Trophoblast cell (in vitro differentiated cells and primary cell): Measurements from ENCODE around the gene RBMX2.
"Not testable (repeated sequence)": the region's sequence is repeated elsewhere in the genome, so short reads cannot be mapped to it uniquely, and the experiment has no call there.

Source experiments
- DNase-seq, 2 donors: peaks; one replicate each; pipeline ENCODE4 v3.0.0-alpha.2; 2016
- H2AFZ ChIP-seq: 2 replicates; pipeline ENCODE4 v1.6.1; 2013; ENCODE audit warnings: low read length, moderate library complexity, mild to moderate bottlenecking; ENCODE audit not compliant: insufficient read depth, poor library complexity
- H2AK5ac ChIP-seq: 2 replicates; pipeline ENCODE4 v1.6.1; 2013; ENCODE audit warnings: mild to moderate bottlenecking, low read length
- H2BK120ac ChIP-seq: 2 replicates; pipeline ENCODE4 v1.6.1; 2013; ENCODE audit warnings: low read length, mild to moderate bottlenecking, moderate library complexity; ENCODE audit not compliant: insufficient read depth, poor library complexity
- H2BK12ac ChIP-seq: 2 replicates; pipeline ENCODE4 v1.6.1; 2013; ENCODE audit warnings: mild to moderate bottlenecking, low read length, moderate library complexity
- H2BK5ac ChIP-seq: 2 replicates; pipeline ENCODE4 v1.6.1; 2013; ENCODE audit warnings: low read length, low read depth, moderate library complexity, mild to moderate bottlenecking; ENCODE audit not compliant: poor library complexity
- H3K14ac ChIP-seq: 2 replicates; pipeline ENCODE4 v1.6.1; 2013; ENCODE audit warnings: mild to moderate bottlenecking, low read length
- H3K18ac ChIP-seq: 2 replicates; pipeline ENCODE4 v1.6.1; 2013; ENCODE audit warnings: mild to moderate bottlenecking, low read length
- H3K23ac ChIP-seq: 2 replicates; pipeline ENCODE4 v1.6.1; 2013; ENCODE audit warnings: low read length
- H3K27ac ChIP-seq: 2 replicates; pipeline ENCODE4 v1.5.1; 2013; ENCODE audit warnings: low read depth, mild to moderate bottlenecking, inconsistent platforms, low read length, moderate library complexity
- H3K27me3 ChIP-seq: 2 replicates; pipeline ENCODE4 v1.6.1; 2013; ENCODE audit warnings: inconsistent platforms, mild to moderate bottlenecking, low read length, moderate library complexity; ENCODE audit not compliant: insufficient read depth
- H3K36me3 ChIP-seq, 2 experiments: 1 replicate in 1 of 2; 2 replicates in 1 of 2; pipeline ENCODE4 v1.6.1; 2013; ENCODE audit warnings: low read length in 2 of 2, mild to moderate bottlenecking in 2 of 2, moderate library complexity in 1 of 2; ENCODE audit not compliant: insufficient read depth in 2 of 2, control insufficient read depth in 1 of 2
- H3K4ac ChIP-seq: 2 replicates; pipeline ENCODE4 v1.6.1; 2013; ENCODE audit warnings: low read depth, mild to moderate bottlenecking, low read length, moderate library complexity
- H3K4me1 ChIP-seq, 2 experiments: 1 replicate in 1 of 2; 2 replicates in 1 of 2; pipeline ENCODE4 v1.6.1; 2013; ENCODE audit warnings: low read length in 2 of 2, mild to moderate bottlenecking in 2 of 2, moderate library complexity in 1 of 2; ENCODE audit not compliant: insufficient read depth in 2 of 2, control insufficient read depth in 1 of 2
- H3K4me2 ChIP-seq: 2 replicates; pipeline ENCODE4 v1.6.1; 2013; ENCODE audit warnings: inconsistent platforms, mild to moderate bottlenecking, low read length, moderate library complexity
- H3K4me3 ChIP-seq: 2 replicates; pipeline ENCODE4 v1.5.1; 2013; ENCODE audit warnings: mild to moderate bottlenecking, low read depth, low read length, inconsistent platforms
- H3K79me1 ChIP-seq: one replicate; pipeline ENCODE4 v1.6.1; 2013; ENCODE audit warnings: low read length
- H3K79me2 ChIP-seq: 2 replicates; pipeline ENCODE4 v1.6.1; 2013; ENCODE audit warnings: low read length, mild to moderate bottlenecking; ENCODE audit not compliant: control insufficient read depth, insufficient read depth, poor library complexity
- H3K9ac ChIP-seq: 2 replicates; pipeline ENCODE4 v1.6.1; 2013; ENCODE audit warnings: mild to moderate bottlenecking, low read length
- H3K9me3 ChIP-seq: 2 replicates; pipeline ENCODE4 v1.6.1; 2013; ENCODE audit warnings: low read depth, mild to moderate bottlenecking, control low read depth, inconsistent platforms, low read length; ENCODE audit not compliant: insufficient read depth
- H4K12ac ChIP-seq: 2 replicates; pipeline ENCODE4 v1.6.1; 2013; ENCODE audit warnings: low read depth, mild to moderate bottlenecking, low read length, moderate library complexity
- H4K8ac ChIP-seq: 2 replicates; pipeline ENCODE4 v1.6.1; 2013; ENCODE audit warnings: low read depth, mild to moderate bottlenecking, low read length, moderate library complexity
- H4K91ac ChIP-seq: one replicate; pipeline ENCODE4 v1.6.1; 2013; ENCODE audit warnings: low read depth, mild to moderate bottlenecking, low read length, moderate library complexity
- WGBS: extraction: QIAGEN DNeasy Blood & Tissue Kit; methylation state at CpG from one replicate; pipeline ENCODE4 v1.1.7; 2013; ENCODE audit warnings: missing lambda C conversion rate; ENCODE audit not compliant: insufficient read length, insufficient coverage; ENCODE audit errors: extremely low coverage; 5-methylcytosine and 5-hydroxymethylcytosine counted together

RBMX2 gene

DNA sequence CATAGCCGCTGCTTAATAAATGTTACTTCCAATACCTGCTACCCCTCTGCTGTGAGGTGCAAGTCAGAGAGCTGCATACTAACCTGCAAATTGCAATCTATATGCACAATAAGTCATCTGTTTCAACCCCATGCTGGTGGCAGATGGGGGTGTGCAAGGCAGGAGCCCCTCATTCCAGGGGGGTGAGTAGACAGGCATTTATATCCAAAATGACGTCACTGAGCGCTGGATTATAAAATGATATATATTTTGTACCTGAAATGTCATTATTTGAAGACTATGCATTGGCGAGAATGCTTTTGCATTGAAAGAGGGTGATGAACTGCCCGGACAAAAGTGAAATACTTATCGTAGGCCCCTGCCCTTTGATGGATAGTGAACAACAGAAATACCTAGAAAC lies 24.7 kb downstream of the RBMX2 start:
- Histone ChIP-seq H2BK120ac (no peak overlapping the region), H3K4me1 (no peaks in the 10 kb centered on the region), H2AK5ac (no peak overlapping the region), H3K9me3 (no peaks in the 10 kb centered on the region), H4K8ac (no peak overlapping the region), H2AFZ (no peak overlapping the region), H3K27me3 (no peaks in the 10 kb centered on the region), H3K23ac (no peak overlapping the region), H3K4me3 (no peak overlapping the region), H2BK12ac (no peak overlapping the region), H4K12ac (no peak overlapping the region), H4K91ac (no peak overlapping the region), H3K14ac (no peak overlapping the region), H3K9ac (no peak overlapping the region), H3K4me2 (no peak overlapping the region), H3K4ac (no peak overlapping the region), H3K79me1 (no peaks in the 10 kb centered on the region), H2BK5ac (no peak overlapping the region), H3K27ac (no peak overlapping the region), H3K36me3 (no peaks in the 10 kb centered on the region), H3K18ac (no peak overlapping the region), H3K79me2 (no peaks in the 10 kb centered on the region)
- no peak for DNase-seq
- no CpG with 5 or more reads among the region's 6 CpGs for WGBS

- H3K36me3 ChIP-seq, H3K4ac ChIP-seq, H3K9me3 ChIP-seq, H3K79me2 ChIP-seq, DNase-seq, H2BK5ac ChIP-seq, H3K27me3 ChIP-seq, H3K4me3 ChIP-seq, H4K12ac ChIP-seq, H3K18ac ChIP-seq, H3K4me1 ChIP-seq, H3K23ac ChIP-seq, H2AFZ ChIP-seq, H2AK5ac ChIP-seq, H2BK120ac ChIP-seq, H3K9ac ChIP-seq, H3K14ac ChIP-seq, H4K8ac ChIP-seq, H2BK12ac ChIP-seq, H4K91ac ChIP-seq, H3K4me2 ChIP-seq, H3K27ac ChIP-seq, H3K79me1 ChIP-seq: not testable (repeated sequence)
- no CpG with 5 or more reads among the region's 5 CpGs for WGBS
Observed at GRCh38 chrX:130429236-130429635, 27.4 kb downstream of the RBMX2 start.

DNA sequence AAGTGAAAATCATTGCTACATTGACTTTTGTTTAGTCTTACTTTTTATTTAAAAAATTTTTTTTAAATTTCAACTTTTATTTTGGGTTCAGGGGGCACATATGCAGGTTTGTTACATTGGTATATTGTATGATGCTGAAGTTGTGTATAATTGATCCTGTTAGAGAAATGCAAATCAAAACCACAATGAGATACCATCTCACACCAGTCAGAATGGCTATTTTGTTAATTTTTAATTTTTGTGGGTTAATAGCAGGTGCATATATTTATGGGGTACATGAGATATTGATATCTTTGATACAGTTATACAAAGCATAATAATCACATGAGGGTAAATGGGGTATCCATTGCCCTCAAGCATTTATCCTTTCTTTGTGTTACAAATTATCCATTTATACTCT lies 34.1 kb downstream of the RBMX2 start:
- Histone ChIP-seq H4K91ac (no peak overlapping the region), H3K4me1 (no peaks in the 10 kb centered on the region), H2BK120ac (no peak overlapping the region)

GRCh38 chrX:130437996-130438395 lies 36.2 kb downstream of the RBMX2 start:
- H2AK5ac ChIP-seq, H2BK5ac ChIP-seq, H3K4me1 ChIP-seq, H2AFZ ChIP-seq, H2BK12ac ChIP-seq, H3K27ac ChIP-seq, H3K18ac ChIP-seq, H4K8ac ChIP-seq, H3K9me3 ChIP-seq, H3K23ac ChIP-seq, H3K14ac ChIP-seq, H3K4me2 ChIP-seq, DNase-seq, H3K4ac ChIP-seq, H4K91ac ChIP-seq, H3K9ac ChIP-seq, H2BK120ac ChIP-seq, H3K79me2 ChIP-seq, H3K27me3 ChIP-seq, H3K79me1 ChIP-seq, H4K12ac ChIP-seq, H3K4me3 ChIP-seq, H3K36me3 ChIP-seq: not testable (repeated sequence)
- WGBS: no CpG with 5 or more reads among the region's 2 CpGs

More for the DNA sequence above, 34.1 kb downstream of the RBMX2 start:
- Histone ChIP-seq H3K79me2 (no peaks in the 10 kb centered on the region), H3K27me3 (no peaks in the 10 kb centered on the region), H2BK12ac (no peak overlapping the region), H3K36me3 (no peaks in the 10 kb centered on the region), H2BK5ac (no peak overlapping the region), H4K8ac (no peak overlapping the region), H2AFZ (no peak overlapping the region), H4K12ac (no peak overlapping the region), H3K9ac (no peak overlapping the region), H3K18ac (no peak overlapping the region), H2AK5ac (no peak overlapping the region), H3K27ac (no peak overlapping the region), H3K14ac (no peak overlapping the region), H3K79me1 (no peaks in the 10 kb centered on the region), H3K4ac (no peak overlapping the region), H3K4me3 (no peak overlapping the region), H3K9me3 (no peaks in the 10 kb centered on the region), H3K23ac (no peak overlapping the region), H3K4me2 (no peak overlapping the region)
- no peak for DNase-seq

DNA sequence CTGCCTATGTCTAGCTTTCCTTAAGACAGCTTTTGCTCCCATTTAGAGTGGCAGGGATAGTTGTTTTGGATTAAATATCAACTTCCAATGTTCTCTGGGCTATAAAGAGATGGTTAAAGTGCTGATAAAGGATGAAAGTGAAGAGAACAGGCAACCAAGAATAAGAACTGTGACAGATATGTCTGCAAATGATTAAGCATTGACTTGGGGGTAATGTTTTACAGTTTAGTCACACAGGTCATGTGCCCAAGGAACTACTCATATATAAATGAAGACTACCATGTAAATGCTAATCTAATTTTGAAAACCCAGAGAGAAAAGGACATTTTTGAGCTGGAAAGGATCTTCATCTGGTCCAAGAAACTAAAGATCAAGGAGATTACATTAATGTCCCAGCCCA lies 42.1 kb downstream of the RBMX2 start:
- no peak overlapping the region for H3K27ac ChIP-seq
- no peak overlapping the region for H3K9ac ChIP-seq
- H3K36me3 ChIP-seq: no peaks in the 10 kb centered on the region
- no peak overlapping the region for H2BK5ac ChIP-seq
- no peaks in the 10 kb centered on the region for H3K9me3 ChIP-seq
- H3K79me1 ChIP-seq: no peaks in the 10 kb centered on the region
- H2AFZ ChIP-seq: no peak overlapping the region
- no peak overlapping the region for H3K4me3 ChIP-seq
- no peak overlapping the region for H4K12ac ChIP-seq
- no peaks in the 10 kb centered on the region for H3K27me3 ChIP-seq
- H4K91ac ChIP-seq: no peak overlapping the region
- no peak overlapping the region for H4K8ac ChIP-seq
- no peak overlapping the region for H3K23ac ChIP-seq
- no peak overlapping the region for H3K18ac ChIP-seq
- H3K4ac ChIP-seq: no peak overlapping the region
- no peak overlapping the region for H2BK120ac ChIP-seq
- DNase-seq: no peak
- no peaks in the 10 kb centered on the region for H3K79me2 ChIP-seq
- H2BK12ac ChIP-seq: no peak overlapping the region
- H3K4me1 ChIP-seq: no peaks in the 10 kb centered on the region
- H3K14ac ChIP-seq: no peak overlapping the region
- H2AK5ac ChIP-seq: no peak overlapping the region
- H3K4me2 ChIP-seq: no peak overlapping the region
